SKM-1 treated with dmso at 0.1 percent for 144 hours (cell line): ENCODE results near the gene DCAF5.

Experiments
- DNase-seq: peaks from one replicate; lab custom pipeline; 2025; ENCODE audit not compliant: unreplicated experiment; lab: John Stamatoyannopoulos, UW

The DCAF5 gene

GRCh38 chr14:69010648-69011047 lies 142.3 kb downstream of the DCAF5 start:
- no peak for DNase-seq

DNA sequence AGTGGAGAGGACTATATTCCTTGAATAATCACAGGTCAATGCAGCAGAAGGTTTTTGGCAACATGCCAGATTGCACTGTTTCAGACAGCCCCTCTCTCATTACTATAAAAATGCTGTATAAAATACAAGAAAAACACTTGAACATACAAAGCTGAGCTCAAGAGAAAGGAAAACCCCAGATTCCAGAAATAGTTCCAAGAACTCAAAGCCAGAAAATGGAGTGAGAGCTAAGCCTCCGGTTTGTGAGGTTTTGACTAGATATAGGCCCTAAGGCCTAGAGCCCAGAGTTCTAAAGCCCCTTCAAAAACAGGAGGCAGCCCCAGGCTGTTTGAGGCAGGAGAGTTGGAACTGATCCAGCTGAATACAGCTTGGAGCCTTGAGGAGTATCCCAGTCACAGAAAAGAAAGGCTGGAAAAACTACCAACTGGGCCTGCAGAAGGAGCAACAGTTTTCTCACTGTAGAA lies 144.5 kb downstream of the DCAF5 start:
- no peak for DNase-seq

DNA sequence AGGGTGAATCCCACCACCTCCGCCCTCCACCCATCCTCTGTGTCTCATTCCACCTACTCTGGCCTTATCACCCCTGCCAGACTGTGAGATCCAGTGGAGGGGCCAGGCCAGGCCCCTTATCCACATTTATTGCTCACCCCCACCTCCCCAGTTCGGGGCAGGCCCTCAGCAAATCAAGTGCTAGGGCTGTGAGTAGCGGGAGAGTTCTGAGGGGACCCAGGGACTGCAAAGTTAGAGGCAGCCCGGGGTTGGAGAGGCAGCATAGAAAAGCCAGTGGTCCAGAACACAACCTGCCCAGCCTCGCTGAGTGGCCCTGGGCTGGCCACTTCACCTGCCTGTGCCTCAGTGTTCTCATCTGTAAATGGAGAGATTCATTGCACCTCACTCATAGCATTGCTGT lies 146.6 kb downstream of the DCAF5 start:
- DNase-seq, result no peak

DNA sequence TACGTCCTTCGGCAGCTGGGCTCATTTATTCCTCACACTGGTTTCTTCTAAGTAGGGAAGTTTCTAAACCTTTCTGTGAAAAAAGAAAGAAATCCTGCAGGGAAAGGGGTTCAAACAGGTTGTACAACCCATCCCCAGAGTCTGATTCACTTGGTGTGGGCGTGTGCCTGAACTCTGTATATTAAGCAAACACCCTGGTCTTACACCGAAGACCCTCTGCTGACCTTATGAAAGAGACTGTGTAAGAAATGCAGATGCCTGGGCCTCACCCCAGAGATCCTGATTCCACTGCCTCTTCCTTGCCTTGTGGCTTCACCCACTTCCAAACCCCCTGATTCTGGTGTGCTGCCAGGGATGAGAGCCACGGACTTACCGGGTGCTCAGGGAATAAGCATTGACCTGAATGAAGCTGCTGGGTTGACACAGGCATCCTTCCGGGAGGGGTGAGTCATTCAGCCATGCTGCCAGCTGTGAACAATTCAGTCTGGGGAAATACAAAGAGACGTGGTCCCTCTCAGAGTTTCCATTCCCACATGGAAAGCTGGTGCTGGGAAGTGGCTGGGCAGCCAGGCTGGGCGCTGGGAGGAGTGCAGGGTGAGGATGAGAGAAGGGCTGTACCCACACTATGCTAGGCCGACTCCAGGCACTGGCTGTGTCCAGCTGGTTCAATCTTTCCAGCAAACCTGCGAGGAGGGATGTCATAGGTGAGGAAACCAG lies 147.3 kb downstream of the DCAF5 start:
- no peak for DNase-seq

DNA sequence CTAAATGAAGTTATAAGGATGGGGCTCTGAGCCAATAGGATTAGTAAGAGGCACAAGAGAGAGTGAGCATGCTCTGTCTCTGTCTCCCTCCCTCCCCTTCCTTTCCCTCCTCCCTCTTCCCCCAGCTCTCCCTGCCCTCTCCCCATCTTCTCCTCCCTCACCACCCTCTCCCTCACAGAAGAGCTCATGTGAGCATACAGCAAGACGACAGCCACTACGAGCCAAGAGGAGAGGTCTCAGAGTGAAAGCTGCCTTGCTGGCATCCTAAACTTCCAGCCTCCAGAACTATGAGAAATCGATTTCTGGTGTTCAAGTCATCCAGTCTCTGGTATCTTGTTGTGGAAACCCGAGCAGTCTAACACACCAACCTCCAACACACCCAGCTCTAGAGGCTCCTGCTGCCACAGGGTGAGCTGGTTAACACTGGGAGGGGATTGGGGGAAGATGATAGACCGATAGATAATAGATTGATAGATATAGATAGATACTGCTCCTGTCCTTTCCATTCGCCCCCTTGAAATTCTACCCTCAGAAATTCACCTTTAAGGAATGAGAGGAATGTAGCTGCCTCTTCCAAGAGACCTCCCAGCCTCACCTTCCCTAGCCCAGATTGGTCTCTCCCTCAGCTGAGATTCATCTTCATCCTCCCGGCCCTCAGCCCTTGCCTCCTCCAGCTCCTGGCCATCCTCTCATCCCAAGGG lies 148.0 kb downstream of the DCAF5 start:
- DNase-seq, result no peak

GRCh38 chr14:69003626-69004025 lies 149.3 kb downstream of the DCAF5 start:
- DNase-seq, result no peak

DNA sequence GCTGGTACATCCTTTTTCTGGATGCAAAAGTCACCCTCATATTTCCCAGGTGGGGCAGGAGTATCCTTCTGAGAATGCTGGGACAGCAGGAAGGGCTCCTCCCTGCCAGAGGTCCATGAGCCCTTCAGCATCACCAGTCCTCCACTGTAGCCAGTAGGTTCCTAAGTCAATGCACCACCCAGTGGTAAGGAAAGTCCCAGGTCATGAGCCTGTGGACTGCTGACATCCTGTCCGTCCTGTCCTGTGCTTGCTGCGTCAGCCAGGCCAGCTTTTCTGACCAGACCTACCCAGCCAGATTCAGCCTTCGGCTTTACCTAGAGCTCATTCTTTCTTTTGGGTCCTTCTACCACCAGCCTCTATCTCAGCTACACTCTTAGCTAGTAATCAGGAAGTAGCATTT lies 150.8 kb downstream of the DCAF5 start:
- no peak for DNase-seq

GRCh38 chr14:69001375-69001774 lies 151.5 kb downstream of the DCAF5 start:
- no peak for DNase-seq
